Astrocyte (in vitro differentiated cells and primary cell): ENCODE data around the gene GH2. TPM values are rescaled to one million over a fixed set of nuclear protein-coding genes. Genes with fewer than 3 reads are reported as not detected.
"Not testable (repeated sequence)": the region's sequence is repeated elsewhere in the genome, so short reads cannot be mapped to it uniquely, and the experiment has no call there.

Experiments
- DNase-seq: peaks from one replicate; pipeline ENCODE4 v3.0.0-alpha.2; 2010; ENCODE audit warnings: low read depth
- FAIRE-seq: peaks from 2 replicates; lab custom pipeline; 2011; peaks lifted over from hg19 to GRCh38; lab: Jason Lieb, UNC
- H2AFZ ChIP-seq: 2 replicates; pipeline ENCODE4 v1.6.0; 2012; ENCODE audit warnings: low read depth, low read length, inconsistent platforms
- H3K27ac ChIP-seq: 2 replicates; pipeline ENCODE4 v1.5.1; 2011; ENCODE audit warnings: low read depth, low read length, inconsistent platforms
- H3K27me3 ChIP-seq: 2 replicates; pipeline ENCODE4 v1.6.0; 2011; ENCODE audit warnings: low read length, inconsistent platforms; ENCODE audit not compliant: insufficient read depth
- H3K36me3 ChIP-seq: 2 replicates; pipeline ENCODE4 v1.5.1; 2011; ENCODE audit warnings: low read length, inconsistent platforms; ENCODE audit not compliant: insufficient read depth
- H3K4me1 ChIP-seq: 2 replicates; pipeline ENCODE4 v1.5.1; 2011; ENCODE audit warnings: low read length, inconsistent platforms; ENCODE audit not compliant: insufficient read depth
- H3K4me2 ChIP-seq: 2 replicates; pipeline ENCODE4 v1.6.0; 2012; ENCODE audit warnings: low read length, inconsistent platforms
- H3K4me3 ChIP-seq: 2 replicates; pipeline ENCODE4 v1.5.1; 2011; ENCODE audit warnings: low read depth, mild to moderate bottlenecking, low read length, inconsistent platforms; ENCODE audit not compliant: insufficient read depth
- H3K79me2 ChIP-seq: 2 replicates; pipeline ENCODE4 v1.6.0; 2012; ENCODE audit warnings: mild to moderate bottlenecking, low read length, inconsistent platforms; ENCODE audit not compliant: insufficient read depth
- H3K9ac ChIP-seq: 2 replicates; pipeline ENCODE4 v1.6.0; 2012; ENCODE audit warnings: mild to moderate bottlenecking, low read length, inconsistent platforms
- H3K9me3 ChIP-seq: 2 replicates; pipeline ENCODE4 v1.5.1; 2012; ENCODE audit warnings: low read depth, mild to moderate bottlenecking, low read length, inconsistent platforms; ENCODE audit not compliant: insufficient read depth
- H4K20me1 ChIP-seq: 2 replicates; pipeline ENCODE4 v1.6.0; 2012; ENCODE audit warnings: low read length, inconsistent platforms; ENCODE audit not compliant: insufficient read depth
- H3K27ac Mint-ChIP-seq: one replicate; pipeline ENCODE4 v1.8.0; 2021; ENCODE audit warnings: mild to moderate bottlenecking, mixed read lengths; ENCODE audit not compliant: unreplicated experiment
- H3K27me3 Mint-ChIP-seq: one replicate; pipeline ENCODE4 v1.8.0; 2021; ENCODE audit warnings: low read depth, mixed read lengths; ENCODE audit not compliant: unreplicated experiment
- H3K36me3 Mint-ChIP-seq: one replicate; pipeline ENCODE4 v1.8.0; 2021; ENCODE audit warnings: low read depth, mixed read lengths; ENCODE audit not compliant: unreplicated experiment
- H3K4me1 Mint-ChIP-seq: one replicate; pipeline ENCODE4 v1.8.0; 2021; ENCODE audit warnings: low read depth, mixed read lengths; ENCODE audit not compliant: unreplicated experiment
- H3K4me3 Mint-ChIP-seq: one replicate; pipeline ENCODE4 v1.8.0; 2021; ENCODE audit warnings: mild to moderate bottlenecking, moderate library complexity, mixed read lengths; ENCODE audit not compliant: unreplicated experiment
- H3K9me3 Mint-ChIP-seq: one replicate; pipeline ENCODE4 v1.8.0; 2021; ENCODE audit warnings: mild to moderate bottlenecking, mixed read lengths; ENCODE audit not compliant: unreplicated experiment
- EZH2 ChIP-seq: IDR thresholded peaks from 2 replicates; pipeline ENCODE4 v1.6.1; 2012; ENCODE audit warnings: mild to moderate bottlenecking, low read length, inconsistent platforms; ENCODE audit not compliant: insufficient read depth
- total RNA-seq: library from RNA; stranded (reverse); gene quantifications from 2 replicates; pipeline ENCODE4 v1.2.1, GENCODE V29; 2021
- TF ChIP-seq, protein P1 (sequence below): IDR thresholded peaks from 2 replicates; pipeline ENCODE4 v1.5.1; 2011; ENCODE audit warnings: low read depth, mild to moderate bottlenecking, inconsistent platforms, low read length, moderate library complexity; ENCODE audit not compliant: insufficient read depth

Gene GH2
- total RNA-seq, 1 donor from 2014 or later, result not detected

DNA sequence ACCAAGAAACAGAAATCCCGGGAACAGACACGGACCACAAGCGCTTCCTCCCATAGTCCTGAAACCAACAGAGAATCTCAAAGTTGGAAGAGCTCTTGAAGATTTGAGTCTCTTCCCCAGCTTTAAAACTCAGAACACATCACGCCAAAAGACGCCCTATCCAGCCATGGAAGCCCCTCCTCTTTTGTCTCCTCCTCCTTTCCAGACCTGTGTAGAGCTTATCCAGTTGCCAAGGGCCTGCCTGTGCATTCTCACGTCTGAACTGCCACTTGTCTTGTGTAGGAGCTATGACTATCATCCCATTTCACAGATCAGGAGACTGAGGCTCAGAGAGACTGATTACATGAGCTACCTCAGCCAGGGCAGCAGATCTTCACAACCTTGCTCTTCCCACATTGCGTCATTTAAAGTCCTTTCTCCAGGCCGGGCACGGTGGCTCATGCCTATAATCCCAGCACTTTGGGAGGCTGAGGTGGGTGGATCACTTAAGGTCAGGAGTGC, 932 bp upstream of the GH2 start:
- not testable (repeated sequence) for H4K20me1 ChIP-seq, H3K9me3 ChIP-seq, H3K4me1 ChIP-seq, FAIRE-seq, H3K27ac ChIP-seq, H2AFZ ChIP-seq, H3K27me3 ChIP-seq, DNase-seq, H3K4me2 ChIP-seq, H3K4me3 Mint-ChIP-seq, H3K27ac Mint-ChIP-seq, H3K4me1 Mint-ChIP-seq, H3K36me3 ChIP-seq, H3K9me3 Mint-ChIP-seq, H3K79me2 ChIP-seq, H3K9ac ChIP-seq, H3K36me3 Mint-ChIP-seq, H3K4me3 ChIP-seq
- H3K27me3 Mint-ChIP-seq, result peaks cover 16% of the 10 kb centered on the region

DNA sequence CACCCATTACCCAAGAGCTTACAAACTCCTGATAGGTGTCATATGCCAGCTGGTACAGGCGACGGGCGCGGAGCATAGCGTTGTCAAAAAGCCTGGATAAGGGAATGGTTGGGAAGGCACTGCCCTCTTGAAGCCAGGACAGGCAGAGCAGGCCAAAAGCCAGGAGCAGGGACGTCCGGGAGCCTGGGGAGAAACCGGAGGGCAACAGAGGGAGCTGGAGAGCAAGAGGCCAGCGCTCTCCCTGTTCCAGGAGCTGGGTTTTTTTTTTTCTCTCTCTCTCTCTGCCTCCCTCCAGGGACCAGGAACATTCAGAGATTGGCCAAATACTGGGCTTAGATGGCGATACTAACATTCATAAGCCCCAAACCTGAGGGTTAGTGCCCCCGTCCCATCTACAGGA, 407 bp downstream of the GH2 start:
- not testable (repeated sequence) for H3K4me2 ChIP-seq, H3K27ac Mint-ChIP-seq, H3K27ac ChIP-seq, DNase-seq, FAIRE-seq, H3K36me3 ChIP-seq, H3K9me3 ChIP-seq, H3K4me3 Mint-ChIP-seq, H3K9me3 Mint-ChIP-seq, H2AFZ ChIP-seq, H3K36me3 Mint-ChIP-seq, H3K4me1 Mint-ChIP-seq, H3K79me2 ChIP-seq, H3K4me1 ChIP-seq, H3K9ac ChIP-seq, H3K27me3 ChIP-seq, H4K20me1 ChIP-seq, H3K4me3 ChIP-seq
- H3K27me3 Mint-ChIP-seq, result peaks cover 11% of the 10 kb centered on the region

DNA sequence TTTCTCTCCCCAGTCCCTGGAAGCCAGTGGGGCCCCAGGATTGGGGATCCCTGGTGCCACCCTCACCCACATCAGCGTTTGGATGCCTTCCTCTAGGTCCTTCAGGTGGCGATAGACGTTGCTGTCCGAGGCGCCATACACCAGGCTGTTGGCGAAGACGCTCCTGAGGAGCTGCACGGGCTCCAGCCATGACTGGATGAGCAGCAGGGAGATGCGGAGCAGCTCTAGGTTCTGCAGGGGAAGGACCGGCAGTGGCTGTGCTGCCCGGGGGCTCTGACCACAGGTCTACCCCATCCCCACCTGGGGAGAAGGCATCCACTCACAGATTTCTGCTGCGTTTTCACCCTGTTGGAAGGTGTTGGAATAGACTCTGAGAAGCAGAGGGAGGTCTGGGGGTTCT, 1.0 kb downstream of the GH2 start:
- H3K27me3 ChIP-seq, result peaks cover 3% of the 10 kb centered on the region
- H3K4me2 ChIP-seq, result no peak overlapping the region
- no peak overlapping the region for H3K27ac ChIP-seq
- H3K9me3 Mint-ChIP-seq, result no peaks in the 10 kb centered on the region
- H3K27me3 Mint-ChIP-seq, result peaks cover 11% of the 10 kb centered on the region
- no peak overlapping the region for H3K27ac Mint-ChIP-seq
- no peak for FAIRE-seq
- H3K36me3 ChIP-seq, result no peaks in the 10 kb centered on the region
- no peaks in the 10 kb centered on the region for H4K20me1 ChIP-seq
- H3K4me3 Mint-ChIP-seq, result no peak overlapping the region
- H3K4me1 ChIP-seq, result no peaks in the 10 kb centered on the region
- TF ChIP-seq, protein P1, sequence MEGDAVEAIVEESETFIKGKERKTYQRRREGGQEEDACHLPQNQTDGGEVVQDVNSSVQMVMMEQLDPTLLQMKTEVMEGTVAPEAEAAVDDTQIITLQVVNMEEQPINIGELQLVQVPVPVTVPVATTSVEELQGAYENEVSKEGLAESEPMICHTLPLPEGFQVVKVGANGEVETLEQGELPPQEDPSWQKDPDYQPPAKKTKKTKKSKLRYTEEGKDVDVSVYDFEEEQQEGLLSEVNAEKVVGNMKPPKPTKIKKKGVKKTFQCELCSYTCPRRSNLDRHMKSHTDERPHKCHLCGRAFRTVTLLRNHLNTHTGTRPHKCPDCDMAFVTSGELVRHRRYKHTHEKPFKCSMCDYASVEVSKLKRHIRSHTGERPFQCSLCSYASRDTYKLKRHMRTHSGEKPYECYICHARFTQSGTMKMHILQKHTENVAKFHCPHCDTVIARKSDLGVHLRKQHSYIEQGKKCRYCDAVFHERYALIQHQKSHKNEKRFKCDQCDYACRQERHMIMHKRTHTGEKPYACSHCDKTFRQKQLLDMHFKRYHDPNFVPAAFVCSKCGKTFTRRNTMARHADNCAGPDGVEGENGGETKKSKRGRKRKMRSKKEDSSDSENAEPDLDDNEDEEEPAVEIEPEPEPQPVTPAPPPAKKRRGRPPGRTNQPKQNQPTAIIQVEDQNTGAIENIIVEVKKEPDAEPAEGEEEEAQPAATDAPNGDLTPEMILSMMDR, result no peak
- no peak for TF ChIP-seq EZH2
- H3K4me3 ChIP-seq, result no peak overlapping the region
- no peaks in the 10 kb centered on the region for H3K79me2 ChIP-seq
- no peak for DNase-seq
- H3K4me1 Mint-ChIP-seq, result peaks cover 1% of the 10 kb centered on the region
- H3K9me3 ChIP-seq, result no peaks in the 10 kb centered on the region
- peaks cover 3% of the 10 kb centered on the region for H3K36me3 Mint-ChIP-seq
- no peak overlapping the region for H3K9ac ChIP-seq
- H2AFZ ChIP-seq, result no peak overlapping the region

DNA sequence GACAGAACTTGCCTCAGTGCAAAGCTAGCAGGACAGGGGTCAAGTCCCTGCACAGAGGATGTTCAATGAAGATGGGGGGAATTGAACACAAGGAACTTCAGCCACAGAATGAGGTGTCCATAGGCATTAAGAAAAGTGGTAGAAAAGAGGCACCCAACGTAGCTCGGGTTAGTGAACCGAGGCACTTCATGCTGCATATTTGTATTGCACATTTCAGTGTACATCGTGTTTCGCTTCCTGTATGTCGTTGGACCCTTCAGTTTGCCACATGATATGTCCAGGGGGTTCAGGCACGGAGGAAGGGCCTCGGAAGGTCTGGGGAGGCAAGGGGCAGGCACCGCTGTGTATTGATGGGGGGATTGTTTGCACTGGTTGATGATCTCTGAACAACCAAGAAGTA, 3.3 kb downstream of the GH2 start:
- H3K4me1 Mint-ChIP-seq, H3K27ac Mint-ChIP-seq, H3K9me3 Mint-ChIP-seq, H3K27me3 ChIP-seq, H3K27ac ChIP-seq, H2AFZ ChIP-seq, DNase-seq, H3K4me3 Mint-ChIP-seq, H3K4me1 ChIP-seq, FAIRE-seq, H3K4me2 ChIP-seq, H4K20me1 ChIP-seq, H3K36me3 Mint-ChIP-seq, H3K36me3 ChIP-seq, H3K9ac ChIP-seq, H3K9me3 ChIP-seq, H3K79me2 ChIP-seq, H3K4me3 ChIP-seq: not testable (repeated sequence)
- peaks cover 11% of the 10 kb centered on the region for H3K27me3 Mint-ChIP-seq

DNA sequence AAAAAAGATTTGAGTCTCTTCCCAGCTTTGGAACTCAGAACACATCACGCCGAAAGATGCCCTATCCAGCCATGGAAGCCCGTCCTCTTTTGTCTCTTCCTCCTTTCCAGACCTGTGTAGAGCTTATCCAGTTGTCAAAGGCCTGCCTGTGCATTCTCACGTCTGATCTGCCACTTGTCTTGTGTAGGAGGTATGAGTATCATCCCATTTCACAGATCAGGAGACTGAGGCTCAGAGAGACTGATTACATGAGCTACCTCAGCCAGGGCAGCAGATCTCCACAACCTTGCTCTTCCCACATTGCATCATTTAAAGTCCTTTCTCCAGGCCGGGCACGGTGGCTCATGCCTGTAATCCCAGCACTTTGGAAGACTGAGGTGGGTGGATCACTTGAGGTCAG, 7.1 kb downstream of the GH2 start:
- not testable (repeated sequence) for H3K36me3 Mint-ChIP-seq, H3K4me3 Mint-ChIP-seq, H3K27ac ChIP-seq

More for the DNA sequence above, 7.1 kb downstream of the GH2 start:
- FAIRE-seq, H2AFZ ChIP-seq, DNase-seq, H3K36me3 ChIP-seq, H3K9me3 ChIP-seq, H3K27ac Mint-ChIP-seq, H3K79me2 ChIP-seq, H3K9ac ChIP-seq, H3K9me3 Mint-ChIP-seq, H3K4me1 ChIP-seq, H3K27me3 ChIP-seq, H4K20me1 ChIP-seq, H3K4me3 ChIP-seq, H3K4me2 ChIP-seq: not testable (repeated sequence)
- Mint-ChIP-seq H3K4me1 (peaks cover 13% of the 10 kb centered on the region), H3K27me3 (peaks cover 11% of the 10 kb centered on the region)
